IPS DF 6.9 (cell line): Measurements from ENCODE around the gene KRT17.

Experiments
- DNase-seq: peaks from one replicate; pipeline ENCODE4 v3.0.0-alpha.2; 2013; ENCODE audit warnings: low read depth, low spot score
- H3K27ac ChIP-seq: one replicate; pipeline ENCODE4 v1.5.1; 2013; ENCODE audit warnings: low read length, control low read depth
- H3K27me3 ChIP-seq: 2 replicates; pipeline ENCODE4 v1.6.1; 2013; ENCODE audit warnings: mild to moderate bottlenecking, low read length; ENCODE audit not compliant: control insufficient read depth, insufficient read depth
- H3K36me3 ChIP-seq: 2 replicates; pipeline ENCODE4 v1.6.1; 2013; ENCODE audit warnings: low read length; ENCODE audit not compliant: control insufficient read depth, insufficient read depth
- H3K4me1 ChIP-seq: 2 replicates; pipeline ENCODE4 v1.6.1; 2013; ENCODE audit warnings: low read length; ENCODE audit not compliant: control insufficient read depth, insufficient read depth
- H3K4me3 ChIP-seq: 2 replicates; pipeline ENCODE4 v1.5.1; 2013; ENCODE audit warnings: mild to moderate bottlenecking, low read length
- H3K9me3 ChIP-seq: 2 replicates; pipeline ENCODE4 v1.6.1; 2013; ENCODE audit warnings: low read length, inconsistent platforms; ENCODE audit not compliant: control insufficient read depth, insufficient read depth
- WGBS: extraction: QIAGEN DNeasy Blood & Tissue Kit; methylation state at CpG from one replicate; pipeline ENCODE4 v1.1.7; 2013; ENCODE audit warnings: mixed read lengths, missing lambda C conversion rate; ENCODE audit not compliant: insufficient read length, insufficient coverage; 5-methylcytosine and 5-hydroxymethylcytosine counted together

The KRT17 gene

GRCh38 chr17:41624208-41625101, at the start of gene KRT17:
Gene KRT17, minus strand, starts transcription at chr17:41624575. Its CDS starts 66 bp downstream, at chr17:41624509.
- WGBS: no CpG with 5 or more reads among the region's 33 CpGs

DNA sequence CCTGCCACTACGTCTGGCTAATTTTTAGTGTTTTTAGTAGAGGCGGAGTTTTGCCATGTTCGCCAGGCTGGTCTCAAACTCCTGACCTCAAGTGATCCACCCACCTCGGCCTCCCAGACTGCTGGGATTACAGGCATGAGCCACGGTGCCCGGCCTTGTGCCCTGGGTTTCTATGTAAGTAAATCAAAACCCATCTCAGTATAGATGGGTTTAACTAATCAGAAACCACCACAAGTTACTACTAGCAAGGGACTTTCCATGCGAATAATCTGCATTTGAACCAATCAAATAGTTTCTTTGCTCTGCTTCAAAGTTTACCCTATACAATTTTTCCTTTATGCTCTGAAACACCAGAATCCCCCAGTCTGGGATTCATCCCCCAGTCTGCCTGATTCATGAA, 47.8 kb upstream of the KRT17 start:
- no peaks in the 10 kb centered on the region for H3K27me3 ChIP-seq
- WGBS: no CpG with 5 or more reads among the region's 7 CpGs
- no peak overlapping the region for H3K27ac ChIP-seq
- DNase-seq: no peak
- H3K36me3 ChIP-seq: no peaks in the 10 kb centered on the region
- no peak overlapping the region for H3K4me3 ChIP-seq
- peaks cover 5% of the 10 kb centered on the region for H3K4me1 ChIP-seq
- no peaks in the 10 kb centered on the region for H3K9me3 ChIP-seq

More at GRCh38 chr17:41624208-41625101, at the start of gene KRT17:
- H3K27ac ChIP-seq: no peak within 1 kb of the TSS
- no peaks in the 10 kb centered on the region for H3K9me3 ChIP-seq
- no peak within 1 kb of the TSS for H3K4me3 ChIP-seq
- H3K36me3 ChIP-seq: no peaks in the 10 kb centered on the region
- H3K27me3 ChIP-seq: no peaks in the 10 kb centered on the region
- no peak for DNase-seq
- no peaks in the 10 kb centered on the region; the same call in 1 of the 2 replicates for H3K4me1 ChIP-seq

DNA sequence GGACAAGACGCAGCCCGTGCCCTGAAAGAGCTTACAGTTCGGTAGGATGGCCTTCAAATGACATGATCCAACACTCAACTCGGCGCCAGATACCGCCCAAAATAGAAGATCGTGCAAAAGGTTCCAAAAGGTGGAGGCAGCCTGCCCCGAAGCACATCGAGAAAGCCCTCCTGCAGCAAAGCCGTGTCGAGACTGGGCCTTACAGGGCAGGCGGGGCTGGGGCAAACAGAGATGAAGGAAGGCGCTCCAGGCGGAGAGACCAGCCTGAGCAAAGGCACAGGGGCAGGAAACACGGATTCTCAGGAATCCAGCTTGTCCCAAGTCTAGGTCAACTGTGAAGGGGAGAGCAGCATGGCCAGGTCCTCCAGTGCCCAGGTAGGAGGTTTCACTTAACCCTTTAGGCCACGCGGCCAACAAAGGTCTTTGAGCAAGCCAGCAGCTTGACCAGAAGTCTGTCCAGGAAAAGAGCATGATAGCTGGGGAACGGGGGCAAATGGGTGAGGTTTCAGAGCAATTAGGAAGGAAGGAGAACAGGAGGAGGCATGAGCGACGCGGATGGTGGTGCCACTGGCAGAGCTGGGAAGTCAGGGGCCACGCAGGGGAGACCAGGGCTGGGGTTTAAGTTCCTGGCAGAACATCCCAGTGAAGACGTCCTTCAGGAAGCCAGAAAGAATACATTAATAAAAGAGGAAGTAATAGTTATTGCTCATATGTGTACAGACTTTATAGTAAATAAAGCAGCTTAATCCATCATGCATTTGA, 43.1 kb upstream of the KRT17 start:
- Histone ChIP-seq H3K4me3 (no peak overlapping the region), H3K27me3 (no peaks in the 10 kb centered on the region), H3K9me3 (no peaks in the 10 kb centered on the region), H3K36me3 (no peaks in the 10 kb centered on the region), H3K4me1 (peaks cover 8% of the 10 kb centered on the region), H3K27ac (no peak overlapping the region)
- DNase-seq: no peak
- WGBS: no CpG with 5 or more reads among the region's 23 CpGs

GRCh38 chr17:41666708-41667279, 42.4 kb upstream of the KRT17 start:
- WGBS: no CpG with 5 or more reads among the region's 23 CpGs
- H3K4me3 ChIP-seq: peak overlapping the region; percentile 40; the same call in 1 of the 2 replicates
- H3K9me3 ChIP-seq: no peaks in the 10 kb centered on the region
- no peaks in the 10 kb centered on the region for H3K36me3 ChIP-seq
- DNase-seq: no peak
- H3K27me3 ChIP-seq: no peaks in the 10 kb centered on the region
- H3K4me1 ChIP-seq: peaks cover 8% of the 10 kb centered on the region
- no peak overlapping the region for H3K27ac ChIP-seq

DNA sequence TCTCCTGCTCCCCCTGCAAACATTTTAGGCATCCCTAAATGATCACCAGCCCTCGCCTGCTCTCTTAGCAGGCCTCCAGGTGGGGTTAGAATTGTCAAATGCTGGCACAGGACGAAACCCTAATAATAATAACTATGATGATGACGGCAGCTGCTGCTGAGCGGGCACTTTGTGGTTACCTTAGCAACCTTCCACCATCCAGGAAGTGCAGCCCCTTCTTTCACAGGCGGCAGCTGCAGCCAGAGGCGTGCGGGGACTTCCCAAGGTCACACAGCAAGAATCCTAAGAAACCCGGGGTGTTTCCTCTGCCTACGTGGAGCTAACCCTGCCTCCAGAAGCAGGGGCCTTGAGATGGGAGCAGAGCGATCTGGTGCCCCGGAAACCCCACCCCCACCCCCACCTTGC, 41.9 kb upstream of the KRT17 start:
- no CpG with 5 or more reads among the region's 11 CpGs for WGBS
- Histone ChIP-seq H3K27ac (no peak overlapping the region), H3K9me3 (no peaks in the 10 kb centered on the region), H3K4me1 (peaks cover 8% of the 10 kb centered on the region), H3K4me3 (peak overlapping the region; percentile 40; the same call in 1 of the 2 replicates), H3K27me3 (no peaks in the 10 kb centered on the region), H3K36me3 (no peaks in the 10 kb centered on the region)
- no peak for DNase-seq

DNA sequence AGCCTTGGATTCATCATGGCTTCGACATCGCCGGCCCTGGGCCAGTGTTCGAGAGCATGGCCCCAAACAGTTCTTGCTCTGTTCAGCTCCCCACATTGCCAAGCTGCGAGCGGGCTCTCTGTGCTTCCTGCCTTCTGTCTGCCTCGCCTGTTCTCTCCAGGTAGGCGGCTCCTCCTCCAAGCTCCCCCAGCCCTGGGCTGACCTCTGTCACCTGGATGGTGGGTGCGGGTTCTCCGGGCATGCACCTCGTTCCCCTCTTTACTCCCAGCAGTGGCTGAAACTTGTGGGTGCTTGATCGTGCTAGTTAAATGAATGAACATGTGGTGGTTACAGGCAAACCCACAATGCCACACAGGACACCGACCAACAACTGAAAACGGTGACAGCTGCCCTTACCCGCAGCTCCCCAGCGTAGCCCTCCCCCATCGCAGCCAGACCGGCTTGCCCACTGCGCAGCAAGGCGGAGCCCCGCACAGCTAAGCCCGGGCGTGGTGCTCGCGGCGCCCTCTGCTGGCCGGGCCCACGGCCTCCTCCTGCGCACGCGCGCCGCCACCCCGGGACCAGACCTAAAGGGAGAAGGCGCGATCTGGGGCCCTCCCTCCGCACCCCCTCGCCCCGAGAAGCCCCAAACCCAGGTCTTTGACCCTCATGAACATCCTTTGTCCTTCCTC, 41.3 kb upstream of the KRT17 start:
- H3K36me3 ChIP-seq: no peaks in the 10 kb centered on the region
- no peaks in the 10 kb centered on the region for H3K9me3 ChIP-seq
- H3K4me3 ChIP-seq: peak overlapping the region; percentile 40; the same call in 1 of the 2 replicates
- H3K27me3 ChIP-seq: no peaks in the 10 kb centered on the region
- DNase-seq: no peak
- no CpG with 5 or more reads among the region's 39 CpGs for WGBS
- no peak overlapping the region for H3K27ac ChIP-seq
- peaks cover 8% of the 10 kb centered on the region for H3K4me1 ChIP-seq

- no peak overlapping the region for H3K4me3 ChIP-seq
- no peak for DNase-seq
- no peaks in the 10 kb centered on the region for H3K27me3 ChIP-seq
- H3K27ac ChIP-seq: no peak overlapping the region
- peaks cover 8% of the 10 kb centered on the region for H3K4me1 ChIP-seq
- WGBS: no CpG with 5 or more reads among the region's 15 CpGs
- H3K9me3 ChIP-seq: no peaks in the 10 kb centered on the region
- H3K36me3 ChIP-seq: no peaks in the 10 kb centered on the region
These were observed 40.5 kb upstream of the KRT17 start for GRCh38 chr17:41664587-41665565.

- Histone ChIP-seq H3K27ac (no peak overlapping the region), H3K4me1 (peaks cover 8% of the 10 kb centered on the region)
- WGBS: no CpG with 5 or more reads among the region's 2 CpGs
These were observed 39.7 kb upstream of the KRT17 start for GRCh38 chr17:41664172-41664457.

DNA sequence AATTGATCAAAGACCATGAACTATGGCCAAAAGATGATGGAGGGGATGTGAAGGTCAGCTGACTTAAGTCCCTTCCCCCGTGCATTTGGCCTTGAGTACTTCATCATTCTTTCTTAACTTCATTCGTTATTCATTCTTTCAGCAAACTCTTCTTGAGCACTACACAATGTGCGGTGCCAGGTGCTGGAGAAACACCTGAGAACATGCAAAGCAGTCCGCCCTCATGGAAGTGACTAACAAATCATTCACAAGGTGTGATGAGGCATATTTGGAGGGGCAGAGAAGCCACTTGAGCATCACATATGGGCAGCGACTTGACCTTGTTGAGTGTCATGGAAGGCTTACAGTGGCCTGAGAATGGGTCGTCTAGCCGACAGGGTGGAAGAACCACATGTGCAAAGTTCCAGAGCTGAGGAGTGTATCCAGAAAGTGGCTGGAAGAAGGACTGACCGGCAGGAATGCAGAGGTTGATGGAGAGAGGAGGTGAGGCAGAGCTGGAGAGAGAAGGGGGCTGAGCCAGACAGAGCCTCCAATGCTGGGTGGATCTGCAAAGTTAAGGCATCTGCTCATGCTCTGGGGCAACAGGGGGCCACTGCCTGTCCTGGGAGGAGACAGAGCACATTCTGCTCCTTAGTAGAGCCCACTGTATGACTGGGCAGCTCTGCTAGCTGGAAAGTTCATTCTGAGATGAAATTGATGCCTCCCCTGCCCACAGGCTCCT, 39.2 kb upstream of the KRT17 start:
- no peaks in the 10 kb centered on the region for H3K36me3 ChIP-seq
- no peak overlapping the region for H3K27ac ChIP-seq
- H3K4me3 ChIP-seq: no peak overlapping the region
- WGBS: no CpG with 5 or more reads among the region's 8 CpGs
- no peak for DNase-seq
- H3K4me1 ChIP-seq: peaks cover 8% of the 10 kb centered on the region
- no peaks in the 10 kb centered on the region for H3K9me3 ChIP-seq
- no peaks in the 10 kb centered on the region for H3K27me3 ChIP-seq

More at GRCh38 chr17:41664172-41664457, 39.7 kb upstream of the KRT17 start:
- Histone ChIP-seq H3K4me3 (no peak overlapping the region), H3K36me3 (no peaks in the 10 kb centered on the region), H3K27me3 (no peaks in the 10 kb centered on the region), H3K9me3 (no peaks in the 10 kb centered on the region)
- DNase-seq: no peak
